Coronary artery (tissue), 2 donors: Measurements from ENCODE around the gene INPP5A.

Experiments
- DNase-seq: peaks from one replicate; pipeline ENCODE4 v3.0.0-alpha.2; 2017; ENCODE audit warnings: low spot score
- H3K27ac ChIP-seq, 2 donors: fragments of 200-600 bp; sonication (generic); one replicate each; pipeline ENCODE4 v1.5.1; 2016 to 2019
- H3K4me3 ChIP-seq: fragments of 200-600 bp; sonication (generic); 2 replicates; pipeline ENCODE4 v1.5.1; 2016; ENCODE audit warnings: mild to moderate bottlenecking, moderate library complexity
- CTCF ChIP-seq: fragments of 200-600 bp; sonication (generic); IDR thresholded peaks from one replicate; pipeline ENCODE4 v1.5.1; 2019; ENCODE audit warnings: antibody characterized with exemption

Gene INPP5A

GRCh38 chr10:132516771-132517725 lies 20.5 kb upstream of the INPP5A start:
- Histone ChIP-seq H3K27ac (peak overlapping the region; percentile 76 to 95), H3K4me3 (peak overlapping the region; percentile 51)
- DNase-seq = peak; percentile 99
- TF ChIP-seq CTCF = no peak

- peak; percentile 66 for DNase-seq
- Histone ChIP-seq H3K27ac (peak overlapping the region; percentile 76 to 95), H3K4me3 (peak overlapping the region; percentile 51)
Observed at GRCh38 chr10:132517951-132518521, 19.6 kb upstream of the INPP5A start.

GRCh38 chr10:132518572-132519381 lies 18.8 kb upstream of the INPP5A start:
- DNase-seq = peak; percentile 75
- peak overlapping the region; percentile 88 to 95 for H3K27ac ChIP-seq
- H3K4me3 ChIP-seq = no peak overlapping the region
- no peak for TF ChIP-seq CTCF

More at GRCh38 chr10:132517951-132518521, 19.6 kb upstream of the INPP5A start:
- no peak for TF ChIP-seq CTCF

- DNase-seq = peak; percentile 72
Observed at GRCh38 chr10:132519382-132520176, 18.0 kb upstream of the INPP5A start.

GRCh38 chr10:132520177-132520811 lies 17.3 kb upstream of the INPP5A start:
- Histone ChIP-seq H3K4me3 (peak overlapping the region; percentile 4), H3K27ac (peak overlapping the region; percentile 88 to 95)
- peak; percentile 80 for DNase-seq
- TF ChIP-seq CTCF = no peak

More at GRCh38 chr10:132519382-132520176, 18.0 kb upstream of the INPP5A start:
- Histone ChIP-seq H3K27ac (peak overlapping the region; percentile 88 to 95), H3K4me3 (no peak overlapping the region)
- TF ChIP-seq CTCF = no peak

GRCh38 chr10:132521041-132521465 lies 16.5 kb upstream of the INPP5A start:
- peak; percentile 67 for DNase-seq
- Histone ChIP-seq H3K4me3 (no peak overlapping the region), H3K27ac (peak overlapping the region; percentile 88 to 95)
- no peak for TF ChIP-seq CTCF
